SKM-1 (cell line): ENCODE measurements around the gene GAA.
A peak's percentile ranks its signal among the peaks of the same experiment; 100 is the strongest.
"Not testable (repeated sequence)": the region's sequence is repeated elsewhere in the genome, so short reads cannot be mapped to it uniquely, and the experiment has no call there.

ENCODE experiments used
- DNase-seq: peaks from one replicate; lab custom pipeline; 2025; ENCODE audit not compliant: unreplicated experiment; lab: John Stamatoyannopoulos, UW

The GAA gene

GRCh38 chr17:80083136-80083661, 18.2 kb upstream of the GAA start:
- DNase-seq = no peak

- DNase-seq = no peak
Measured at GRCh38 chr17:80084773-80085172, 16.6 kb upstream of the GAA start.

GRCh38 chr17:80086081-80086480, 15.3 kb upstream of the GAA start:
- no peak for DNase-seq

GRCh38 chr17:80086616-80087015, 14.8 kb upstream of the GAA start:
- no peak for DNase-seq

GRCh38 chr17:80087346-80088265, 13.8 kb upstream of the GAA start:
- no peak for DNase-seq

- no peak for DNase-seq
Measured at GRCh38 chr17:80089762-80090161, 11.6 kb upstream of the GAA start.

GRCh38 chr17:80090164-80090563, 11.2 kb upstream of the GAA start:
- not testable (repeated sequence) for DNase-seq

GRCh38 chr17:80091376-80091775, 10.0 kb upstream of the GAA start:
- no peak for DNase-seq

GRCh38 chr17:80092959-80093358, 8.4 kb upstream of the GAA start:
- DNase-seq = peak; percentile 90

- DNase-seq = no peak
Measured at GRCh38 chr17:80095038-80095843, 6.1 kb upstream of the GAA start.

GRCh38 chr17:80095844-80096475, 5.4 kb upstream of the GAA start:
- no peak for DNase-seq

- no peak for DNase-seq
Measured at GRCh38 chr17:80096561-80097021, 4.8 kb upstream of the GAA start.

- no peak for DNase-seq
Measured at GRCh38 chr17:80097127-80097621, 4.2 kb upstream of the GAA start.

- DNase-seq = no peak
Measured at GRCh38 chr17:80097844-80098691, 3.3 kb upstream of the GAA start.

GRCh38 chr17:80099291-80100034, 1.9 kb upstream of the GAA start:
- DNase-seq = no peak

- no peak for DNase-seq
Measured at GRCh38 chr17:80100035-80100323, 1.4 kb upstream of the GAA start.

- DNase-seq = peak; percentile 23
Measured at GRCh38 chr17:80101946-80102663, 724 bp downstream of the GAA start.

GRCh38 chr17:80102664-80103448, 1.5 kb downstream of the GAA start:
- no peak for DNase-seq
